HCT116 (cell line): ENCODE measurements around the gene TUBB4B. TPM values are rescaled to one million over a fixed set of nuclear protein-coding genes. Genes with fewer than 3 reads are reported as not detected.

Experiments
- ATAC-seq: fragments of 200-7000 bp; cut with Tn5 transposase; 2 replicates; pipeline ENCODE4 v1.9.1; 2020; ENCODE audit warnings: mild to moderate bottlenecking, moderate library complexity
- BruUV-seq: library from RNA; stranded (reverse); fragments of 400-500 nt; replicated peaks from 2 replicates; lab custom pipeline; 2021; lab: Mats Ljungman, UMichigan
- CTCF ChIA-PET: fragments of 300-600 bp; sonication (Branson Sonifier 250); formaldehyde crosslinking; loops from one replicate; lab custom pipeline; 2021; ENCODE audit warnings: antibody characterized with exemption; lab: Charles Lee
- POLR2A ChIA-PET: fragments of 300-600, 350-600 bp; sonication (Branson Sonifier 250); formaldehyde crosslinking; loops from one replicate; lab custom pipeline; 2021; ENCODE audit warnings: antibody characterized with exemption; lab: Charles Lee
- RAD21 ChIA-PET, 2 experiments: fragments of 300-600 bp; sonication (Branson Sonifier 250); formaldehyde crosslinking; loops; one replicate each; lab custom pipeline; 2023; ENCODE audit warnings: low total read pairs in 2 of 2; ENCODE audit not compliant: uncharacterized antibody in 2 of 2, unreplicated experiment in 2 of 2, low non-redundant PET in 1 of 2; lab: Charles Lee
- DNase-seq: peaks from one replicate; pipeline ENCODE4 v3.0.0-alpha.2; 2010; ENCODE audit warnings: low read depth, low spot score
- H2AFZ ChIP-seq: fragments of 200-600 bp; shearing (Covaris generic), sonication (generic); 2 replicates; pipeline ENCODE4 v1.6.1; 2017; ENCODE audit warnings: low read depth, mixed run types, mixed read lengths, antibody characterized with exemption, low read length; ENCODE audit not compliant: poor library complexity, severe bottlenecking
- H3K27ac ChIP-seq: 2 replicates; pipeline ENCODE4 v1.5.1; 2012; ENCODE audit warnings: low read depth, low read length
- H3K27me3 ChIP-seq: fragments of 200-600 bp; sonication (generic); 2 replicates; pipeline ENCODE4 v1.6.1; 2016; ENCODE audit warnings: mixed run types, low read length, mixed read lengths; ENCODE audit not compliant: insufficient read depth
- H3K36me3 ChIP-seq, 2 experiments: fragments of 200-500 bp in 1 of 2; fragments of 200-600 bp in 1 of 2; sonication (Bioruptor generic) in 1 of 2; sonication (generic) in 1 of 2; 2 replicates each; pipeline versions ENCODE4 v1.5.1 to v1.6.1; 2014 to 2016; ENCODE audit warnings: low read length in 2 of 2, inconsistent platforms in 1 of 2, mixed read lengths in 1 of 2, mixed run types in 1 of 2; ENCODE audit not compliant: insufficient read depth in 2 of 2, control insufficient read depth in 1 of 2
- H3K4me1 ChIP-seq, 2 experiments: fragments of 200-600 bp in 1 of 2; sonication (generic) in 1 of 2; 2 replicates each; pipeline versions ENCODE4 v1.5.1 to v1.6.1; 2012 to 2017; ENCODE audit warnings: low read length in 2 of 2, inconsistent platforms in 1 of 2, mild to moderate bottlenecking in 1 of 2, mixed read lengths in 1 of 2, mixed run types in 1 of 2, moderate library complexity in 1 of 2; ENCODE audit not compliant: insufficient read depth in 2 of 2, control insufficient read depth in 1 of 2
- H3K4me2 ChIP-seq: fragments of 200-600 bp; sonication (generic); 2 replicates; pipeline ENCODE4 v1.6.1; 2017; ENCODE audit warnings: mixed run types, low read length, mixed read lengths
- H3K4me3 ChIP-seq, 2 experiments: fragments of 200-600 bp in 1 of 2; sonication (generic) in 1 of 2; replicated peaks in 1 of 2; 2 replicates each; pipeline ENCODE4 v1.5.1; 2011 to 2016; ENCODE audit warnings: low read length in 2 of 2, control low read depth in 1 of 2, low read depth in 1 of 2, mild to moderate bottlenecking in 1 of 2, mixed read lengths in 1 of 2, mixed run types in 1 of 2
- H3K79me2 ChIP-seq: fragments of 200-600 bp; sonication (generic); 2 replicates; pipeline ENCODE4 v1.6.1; 2017; ENCODE audit warnings: mild to moderate bottlenecking, mixed run types, low read length, moderate library complexity, mixed read lengths; ENCODE audit not compliant: insufficient read depth
- H3K9ac ChIP-seq: fragments of 200-600 bp; sonication (generic); 2 replicates; pipeline ENCODE4 v1.6.1; 2016; ENCODE audit warnings: low read length, mixed read lengths
- H3K9me2 ChIP-seq: fragments of 200-600 bp; sonication (generic), shearing (Covaris generic); 2 replicates; pipeline ENCODE4 v1.6.1; 2017; ENCODE audit warnings: mixed run types, mild to moderate bottlenecking, moderate library complexity; ENCODE audit not compliant: insufficient read depth
- H3K9me3 ChIP-seq, 2 experiments: fragments of 200-500 bp in 1 of 2; fragments of 200-600 bp in 1 of 2; sonication (Bioruptor generic) in 1 of 2; sonication (generic) in 1 of 2; 2 replicates each; pipeline ENCODE4 v1.6.1; 2014 to 2017; ENCODE audit warnings: low read length in 2 of 2, mixed read lengths in 2 of 2, inconsistent platforms in 1 of 2, low read depth in 1 of 2, mild to moderate bottlenecking in 1 of 2, mixed run types in 1 of 2, moderate library complexity in 1 of 2; ENCODE audit not compliant: control insufficient read depth in 1 of 2, insufficient read depth in 1 of 2
- H4K20me1 ChIP-seq: fragments of 200-600 bp; sonication (generic), shearing (Covaris generic); 2 replicates; pipeline ENCODE4 v1.6.1; 2017; ENCODE audit warnings: mixed run types, mild to moderate bottlenecking, moderate library complexity; ENCODE audit not compliant: insufficient read depth
- ATF3 ChIP-seq: IDR thresholded peaks from 2 replicates; pipeline ENCODE4 v1.6.1; 2012
- CBX3 ChIP-seq: IDR thresholded peaks from 2 replicates; pipeline ENCODE4 v1.6.1; 2012; ENCODE audit warnings: low read depth
- EZH2 ChIP-seq: fragments of 200-600 bp; sonication (generic); IDR thresholded peaks from 2 replicates; pipeline ENCODE4 v1.6.1; 2017; ENCODE audit warnings: antibody characterized with exemption, mixed run types
- EZH2phosphoT487 ChIP-seq: fragments of 200-600 bp; IDR thresholded peaks from 2 replicates; pipeline ENCODE4 v1.6.1; 2018; ENCODE audit warnings: antibody characterized with exemption, borderline replicate concordance
- FOSL1 ChIP-seq: IDR thresholded peaks from 2 replicates; pipeline ENCODE4 v1.6.1; 2012; ENCODE audit warnings: low read depth
- POLR2A ChIP-seq: IDR thresholded peaks from 2 replicates; pipeline ENCODE4 v1.7.0; 2011; ENCODE audit warnings: borderline replicate concordance; ENCODE audit not compliant: insufficient read depth, insufficient read length; ENCODE audit errors: extremely low read depth
- POLR2AphosphoS5 ChIP-seq: IDR thresholded peaks from 2 replicates; pipeline ENCODE4 v1.6.1; 2011; ENCODE audit warnings: mild to moderate bottlenecking, low read depth, low read length, moderate library complexity
- RAD21 ChIP-seq: IDR thresholded peaks from 2 replicates; pipeline ENCODE4 v1.6.1; 2012; ENCODE audit warnings: low read depth, mild to moderate bottlenecking
- SIN3A ChIP-seq: IDR thresholded peaks from 2 replicates; pipeline ENCODE4 v1.6.1; 2012; ENCODE audit warnings: low read depth
- SP1 ChIP-seq: IDR thresholded peaks from 2 replicates; pipeline ENCODE4 v1.6.1; 2012; ENCODE audit warnings: low read depth
- SRF ChIP-seq: IDR thresholded peaks from 2 replicates; pipeline ENCODE4 v1.6.1; 2012; ENCODE audit warnings: low read depth
- TCF7L2 ChIP-seq: IDR thresholded peaks from 2 replicates; pipeline ENCODE4 v1.7.0; 2011; ENCODE audit warnings: borderline replicate concordance, inconsistent platforms; ENCODE audit not compliant: insufficient read depth, insufficient read length; ENCODE audit errors: extremely low read depth
- YY1 ChIP-seq: IDR thresholded peaks from 2 replicates; pipeline ENCODE4 v1.6.1; 2011; ENCODE audit warnings: low read length, low read depth, moderate library complexity, mild to moderate bottlenecking; ENCODE audit not compliant: insufficient replicate concordance; ENCODE audit errors: extremely low read depth
- ZFX ChIP-seq: fragments of 450-650 bp; IDR thresholded peaks from 2 replicates; pipeline ENCODE4 v1.6.1; 2017
- ZNF274 ChIP-seq: fragments of 200-500 bp; sonication (Bioruptor generic); IDR thresholded peaks from 2 replicates; pipeline ENCODE4 v1.6.1; 2014; ENCODE audit warnings: mild to moderate bottlenecking, low read depth, low read length, inconsistent platforms
- intact Hi-C: fragments of 100-400 bp; cut with micrococcal nuclease; formaldehyde crosslinking; loops from 2 replicates; pipeline ENCODE4 v1.10.0; 2022
- total RNA-seq: library from RNA; stranded (reverse); gene quantifications from one replicate; pipeline ENCODE4 v1.2.1, GENCODE V29; 2021; ENCODE audit not compliant: unreplicated experiment
- TF ChIP-seq, protein P1 (sequence below): IDR thresholded peaks from 2 replicates; pipeline ENCODE4 v1.6.1; 2012; ENCODE audit warnings: low read depth
- TF ChIP-seq, protein P2 (sequence below): IDR thresholded peaks from 2 replicates; pipeline ENCODE4 v1.6.1; 2012
- TF ChIP-seq, protein P3 (sequence below): IDR thresholded peaks from 2 replicates; pipeline ENCODE4 v1.6.1; 2011; ENCODE audit warnings: mild to moderate bottlenecking, low read length, moderate library complexity; ENCODE audit not compliant: insufficient replicate concordance; ENCODE audit errors: extremely low read depth

The TUBB4B gene
- total RNA-seq, 1 experiment from 2014 or later, result 502 TPM

DNA sequence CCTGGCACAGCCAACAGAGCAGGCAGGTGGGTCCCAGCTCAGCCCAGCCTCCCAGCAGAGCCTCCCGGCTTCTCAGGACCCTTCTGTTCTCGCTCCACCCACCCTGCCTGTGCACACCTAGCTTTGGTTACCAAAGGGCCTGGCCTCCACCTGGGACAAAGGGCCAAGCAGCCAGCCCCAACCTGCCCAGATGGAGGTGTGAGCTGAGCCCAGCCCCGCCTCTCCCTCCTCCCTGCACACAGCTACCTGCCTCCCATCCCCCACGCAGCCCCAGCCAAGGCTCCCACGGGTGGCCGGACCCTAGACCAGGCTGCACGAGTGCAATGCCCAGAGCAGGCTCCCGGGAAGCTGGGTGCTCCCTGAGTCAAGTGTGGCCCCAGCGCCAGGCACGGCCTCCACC is 46.2 kb upstream of the TUBB4B start (continued):
- TF ChIP-seq POLR2AphosphoS5 (no peak), FOSL1 (no peak)

GRCh38 chr9:137195525-137196220 is 45.4 kb upstream of the TUBB4B start:
- no peak for ATAC-seq
- TF ChIP-seq YY1 (no peak), RAD21 (no peak), EZH2phosphoT487 (no peak), POLR2AphosphoS5 (no peak), SIN3A (no peak), SP1 (no peak), POLR2A (no peak), TCF7L2 (no peak), CBX3 (no peak), EZH2 (no peak), SRF (no peak), ZNF274 (no peak), ZFX (no peak), FOSL1 (no peak), ATF3 (no peak)
- TF ChIP-seq, protein P1, sequence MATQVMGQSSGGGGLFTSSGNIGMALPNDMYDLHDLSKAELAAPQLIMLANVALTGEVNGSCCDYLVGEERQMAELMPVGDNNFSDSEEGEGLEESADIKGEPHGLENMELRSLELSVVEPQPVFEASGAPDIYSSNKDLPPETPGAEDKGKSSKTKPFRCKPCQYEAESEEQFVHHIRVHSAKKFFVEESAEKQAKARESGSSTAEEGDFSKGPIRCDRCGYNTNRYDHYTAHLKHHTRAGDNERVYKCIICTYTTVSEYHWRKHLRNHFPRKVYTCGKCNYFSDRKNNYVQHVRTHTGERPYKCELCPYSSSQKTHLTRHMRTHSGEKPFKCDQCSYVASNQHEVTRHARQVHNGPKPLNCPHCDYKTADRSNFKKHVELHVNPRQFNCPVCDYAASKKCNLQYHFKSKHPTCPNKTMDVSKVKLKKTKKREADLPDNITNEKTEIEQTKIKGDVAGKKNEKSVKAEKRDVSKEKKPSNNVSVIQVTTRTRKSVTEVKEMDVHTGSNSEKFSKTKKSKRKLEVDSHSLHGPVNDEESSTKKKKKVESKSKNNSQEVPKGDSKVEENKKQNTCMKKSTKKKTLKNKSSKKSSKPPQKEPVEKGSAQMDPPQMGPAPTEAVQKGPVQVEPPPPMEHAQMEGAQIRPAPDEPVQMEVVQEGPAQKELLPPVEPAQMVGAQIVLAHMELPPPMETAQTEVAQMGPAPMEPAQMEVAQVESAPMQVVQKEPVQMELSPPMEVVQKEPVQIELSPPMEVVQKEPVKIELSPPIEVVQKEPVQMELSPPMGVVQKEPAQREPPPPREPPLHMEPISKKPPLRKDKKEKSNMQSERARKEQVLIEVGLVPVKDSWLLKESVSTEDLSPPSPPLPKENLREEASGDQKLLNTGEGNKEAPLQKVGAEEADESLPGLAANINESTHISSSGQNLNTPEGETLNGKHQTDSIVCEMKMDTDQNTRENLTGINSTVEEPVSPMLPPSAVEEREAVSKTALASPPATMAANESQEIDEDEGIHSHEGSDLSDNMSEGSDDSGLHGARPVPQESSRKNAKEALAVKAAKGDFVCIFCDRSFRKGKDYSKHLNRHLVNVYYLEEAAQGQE, result no peak
- TF ChIP-seq, protein P2, sequence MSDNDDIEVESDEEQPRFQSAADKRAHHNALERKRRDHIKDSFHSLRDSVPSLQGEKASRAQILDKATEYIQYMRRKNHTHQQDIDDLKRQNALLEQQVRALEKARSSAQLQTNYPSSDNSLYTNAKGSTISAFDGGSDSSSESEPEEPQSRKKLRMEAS, result no peak
- TF ChIP-seq, protein P3, sequence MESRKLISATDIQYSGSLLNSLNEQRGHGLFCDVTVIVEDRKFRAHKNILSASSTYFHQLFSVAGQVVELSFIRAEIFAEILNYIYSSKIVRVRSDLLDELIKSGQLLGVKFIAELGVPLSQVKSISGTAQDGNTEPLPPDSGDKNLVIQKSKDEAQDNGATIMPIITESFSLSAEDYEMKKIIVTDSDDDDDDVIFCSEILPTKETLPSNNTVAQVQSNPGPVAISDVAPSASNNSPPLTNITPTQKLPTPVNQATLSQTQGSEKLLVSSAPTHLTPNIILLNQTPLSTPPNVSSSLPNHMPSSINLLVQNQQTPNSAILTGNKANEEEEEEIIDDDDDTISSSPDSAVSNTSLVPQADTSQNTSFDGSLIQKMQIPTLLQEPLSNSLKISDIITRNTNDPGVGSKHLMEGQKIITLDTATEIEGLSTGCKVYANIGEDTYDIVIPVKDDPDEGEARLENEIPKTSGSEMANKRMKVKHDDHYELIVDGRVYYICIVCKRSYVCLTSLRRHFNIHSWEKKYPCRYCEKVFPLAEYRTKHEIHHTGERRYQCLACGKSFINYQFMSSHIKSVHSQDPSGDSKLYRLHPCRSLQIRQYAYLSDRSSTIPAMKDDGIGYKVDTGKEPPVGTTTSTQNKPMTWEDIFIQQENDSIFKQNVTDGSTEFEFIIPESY, result no peak

More at GRCh38 chr9:137195525-137196220, 45.4 kb upstream of the TUBB4B start:
- H2AFZ ChIP-seq, result no peak overlapping the region
- no peaks in the 10 kb centered on the region; a peak in 1 of 4 replicates for H3K36me3 ChIP-seq
- H3K4me2 ChIP-seq, result peak overlapping the region; percentile 37
- H3K9me2 ChIP-seq, result no peaks in the 10 kb centered on the region
- no peaks in the 10 kb centered on the region for H4K20me1 ChIP-seq
- ChIA-PET CTCF (interaction anchor here (1.2 to 1.7 kb wide), 2 partner anchors 32 to 41 kb away, joined by 3 to 4 read pairs; partner anchors contain the start of gene RNF224), RAD21 (no interaction called here), POLR2A (interaction anchor here (2.2 kb wide), 1 partner anchor 45 kb away, joined by 6 read pairs; the partner anchor contains the start of gene TUBB4B)
- H3K27me3 ChIP-seq, result no peaks in the 10 kb centered on the region
- peaks cover 15% of the 10 kb centered on the region; the same call in 1 of the 2 replicates for H3K79me2 ChIP-seq
- no TSS peak for BruUV-seq
- no peak overlapping the region for H3K4me3 ChIP-seq
- peaks cover 32 to 49% of the 10 kb centered on the region in 2 experiments for H3K4me1 ChIP-seq
- peak overlapping the region; percentile 38; the same call in 1 of the 2 replicates for H3K27ac ChIP-seq
- no peak for DNase-seq
- no peak overlapping the region for H3K9ac ChIP-seq
- no peaks in the 10 kb centered on the region for H3K9me3 ChIP-seq
- intact Hi-C loops, result no loop called here
